NK-92 (cell line): Measurements from ENCODE around the gene DNASE1L1.

Source experiments
- DNase-seq: peaks from one replicate; lab custom pipeline; 2025; ENCODE audit not compliant: unreplicated experiment; lab: John Stamatoyannopoulos, UW

Gene DNASE1L1

GRCh38 chrX:154369449-154370299 lies 39.4 kb downstream of the DNASE1L1 start:
- DNase-seq: no peak

GRCh38 chrX:154368630-154369448 lies 40.2 kb downstream of the DNASE1L1 start:
- DNase-seq: no peak

- no peak for DNase-seq
Measured at GRCh38 chrX:154367474-154368308, 41.4 kb downstream of the DNASE1L1 start.

GRCh38 chrX:154366666-154367055 lies 42.4 kb downstream of the DNASE1L1 start:
- DNase-seq: no peak

- no peak for DNase-seq
Measured at GRCh38 chrX:154365997-154366665, 42.9 kb downstream of the DNASE1L1 start.

- DNase-seq: no peak
Measured at GRCh38 chrX:154365052-154365600, 43.9 kb downstream of the DNASE1L1 start.

GRCh38 chrX:154363706-154364439 lies 45.2 kb downstream of the DNASE1L1 start:
- DNase-seq: no peak

- DNase-seq: no peak
Measured at GRCh38 chrX:154362085-154362742, 46.8 kb downstream of the DNASE1L1 start.

GRCh38 chrX:154360155-154360713 lies 48.8 kb downstream of the DNASE1L1 start:
- no peak for DNase-seq

GRCh38 chrX:154359362-154360154 lies 49.5 kb downstream of the DNASE1L1 start:
- DNase-seq: no peak

- DNase-seq: no peak
Measured at GRCh38 chrX:154358829-154359228, 50.2 kb downstream of the DNASE1L1 start.

GRCh38 chrX:154358011-154358410 lies 51.0 kb downstream of the DNASE1L1 start:
- no peak for DNase-seq

GRCh38 chrX:154357205-154357604 lies 51.8 kb downstream of the DNASE1L1 start:
- DNase-seq: no peak

- no peak for DNase-seq
Measured at GRCh38 chrX:154356596-154356995, 52.5 kb downstream of the DNASE1L1 start.

- DNase-seq: no peak
Measured at GRCh38 chrX:154355776-154356140, 53.3 kb downstream of the DNASE1L1 start.

GRCh38 chrX:154355094-154355775 lies 53.8 kb downstream of the DNASE1L1 start:
- DNase-seq: no peak

- DNase-seq: no peak
Measured at GRCh38 chrX:154354516-154354915, 54.5 kb downstream of the DNASE1L1 start.

- DNase-seq: no peak
Measured at GRCh38 chrX:154354013-154354412, 55.0 kb downstream of the DNASE1L1 start.
